Measurements from ENCODE around the gene SCT.

The SCT gene

GRCh38 chr11:587978-588380 lies 39.0 kb downstream of the SCT start:
- peak; percentile 34 to 69 (median 54) for DNase-seq (ENCODE audit: low read depth in 2 of 3, low spot score in 1 of 3)

GRCh38 chr11:587546-587945 lies 39.4 kb downstream of the SCT start:
- no peak for DNase-seq (ENCODE audit: low read depth in 2 of 3, low spot score in 1 of 3)

GRCh38 chr11:586376-587316 lies 40.3 kb downstream of the SCT start:
- DNase-seq (ENCODE audit: low read depth in 2 of 3, low spot score in 1 of 3): no peak

GRCh38 chr11:584287-584686 lies 42.7 kb downstream of the SCT start:
- no peak for DNase-seq (ENCODE audit: low read depth in 2 of 3, low spot score in 1 of 3)

GRCh38 chr11:581752-582151 lies 45.2 kb downstream of the SCT start:
- DNase-seq (ENCODE audit: low read depth in 2 of 3, low spot score in 1 of 3): no peak

- DNase-seq (ENCODE audit: low read depth in 2 of 3, low spot score in 1 of 3): no peak
These were observed 45.6 kb downstream of the SCT start for GRCh38 chr11:581342-581741.

- no peak for DNase-seq (ENCODE audit: low read depth in 2 of 3, low spot score in 1 of 3)
These were observed 47.0 kb downstream of the SCT start for GRCh38 chr11:579830-580601.

GRCh38 chr11:578276-579035 lies 48.5 kb downstream of the SCT start:
- no peak for DNase-seq (ENCODE audit: low read depth in 2 of 3, low spot score in 1 of 3)

GRCh38 chr11:577611-577894 lies 49.4 kb downstream of the SCT start:
- DNase-seq (ENCODE audit: low read depth in 2 of 3, low spot score in 1 of 3): no peak

GRCh38 chr11:576811-577610 lies 50.0 kb downstream of the SCT start:
- no peak for DNase-seq (ENCODE audit: low read depth in 2 of 3, low spot score in 1 of 3)
